ENCODE data around the gene RBM19. TPM values are rescaled to one million over a fixed set of nuclear protein-coding genes. Genes with fewer than 3 reads are reported as not detected.

RBM19 gene
- total and polyA plus RNA-seq, 2 of the 4 experiments (the other 2 are of a cell fraction) = 18.7 to 19.2 TPM

- Histone ChIP-seq H2BK15ac (ENCODE audit: low read depth, low read length) (no peak overlapping the region), H4K8ac (ENCODE audit: low read depth in 2 of 2, low read length in 2 of 2) (no peak overlapping the region), H4K91ac (ENCODE audit: insufficient read depth, low read depth, low read length) (no peak overlapping the region), H3K9me1 (ENCODE audit: insufficient read depth, low read length) (no peaks in the 10 kb centered on the region), H4K5ac (ENCODE audit: low read depth, low read length) (no peak overlapping the region), H3K9ac (ENCODE audit: low read depth, low read length) (no peak overlapping the region), H3K36me3 (ENCODE audit: control insufficient read depth, insufficient read depth, low read length) (no peaks in the 10 kb centered on the region), H3K23ac (ENCODE audit: low read depth, low read length) (no peak overlapping the region), H3K4ac (ENCODE audit: low read depth, low read length) (no peak overlapping the region), H3K27me3 (ENCODE audit: control insufficient read depth, insufficient read depth, low read length) (no peaks in the 10 kb centered on the region; the same call in 1 of the 2 replicates), H3K56ac (ENCODE audit: extremely low read depth, insufficient read depth, low read length) (no peak overlapping the region), H2BK120ac (ENCODE audit: low read depth, low read length) (no peak overlapping the region), H2BK5ac (ENCODE audit: low read depth, low read length, poor library complexity, severe bottlenecking) (no peak overlapping the region), H3K18ac (ENCODE audit: low read depth, low read length) (no peak overlapping the region), H3K79me1 (ENCODE audit: low read depth in 1 of 2, low read length in 2 of 2) (no peaks in the 10 kb centered on the region), H3K4me2 (ENCODE audit: low read depth, low read length) (no peak overlapping the region), H2AK5ac (ENCODE audit: low read depth, low read length) (no peak overlapping the region), H3K4me1 (ENCODE audit: control insufficient read depth, insufficient read depth, low read length) (no peaks in the 10 kb centered on the region), H3K4me3 (ENCODE audit: insufficient read depth, low read depth, low read length) (no peak overlapping the region), H3K9me3 (ENCODE audit: control insufficient read depth, insufficient read depth, low read length) (peaks cover 4% of the 10 kb centered on the region), H2AFZ (replicated peaks; ENCODE audit: low read length, poor library complexity) (no peak overlapping the region), H3K27ac (ENCODE audit: insufficient read depth, low read length) (no peak overlapping the region), H2AK9ac (replicated peaks; ENCODE audit: low read depth, low read length, poor library complexity) (no peak overlapping the region), H3K14ac (replicated peaks; ENCODE audit: low read depth, low read length) (no peak overlapping the region), H2BK20ac (ENCODE audit: low read depth, low read length) (no peak overlapping the region), H4K20me1 (ENCODE audit: insufficient read depth, low read length) (no peaks in the 10 kb centered on the region)
- ATAC-seq (ENCODE audit: low read depth) = no peak
- 74% methylated on average over 4 of the region's 17 CpGs; no CpG with 5 or more reads in 1 of the 2 experiments for WGBS, 2 experiments (ENCODE audit: extremely low coverage in 2 of 2, insufficient read length in 1 of 2)
- intact Hi-C loops (cut with micrococcal nuclease) (no loop called here), in situ Hi-C loops (cut with MboI; ENCODE audit: low sequenced_read_pairs) (no loop called here), dilution Hi-C loops (cut with HindIII; ENCODE audit: low sequenced_read_pairs, unreplicated experiment) (no loop called here)
- CTCF ChIA-PET = no interaction called here
- no peak for DNase-seq
- POLR2A ChIA-PET (ENCODE audit: unreplicated experiment) = no interaction called here
- no peak for TF ChIP-seq SMC3 (IDR thresholded peaks at IDR 0.05; ENCODE audit: low read depth, low read length)
- no TSS peak for BruUV-seq (replicated peaks)
Measured at GRCh38 chr12:113802000-113802749, 163.9 kb downstream of the RBM19 start.
